Peyer's patch (tissue), 4 donors: ENCODE results near the gene PIP5K1C. TPM values are rescaled to one million over a fixed set of nuclear protein-coding genes. Genes with fewer than 3 reads are reported as not detected.
A peak's percentile ranks its signal among the peaks of the same experiment; 100 is the strongest.

Experiments used
- DNase-seq, 3 donors: peaks; one replicate each; pipeline ENCODE4 v3.0.0-alpha.2; 2017 to 2019
- H3K27ac ChIP-seq, 4 donors: fragments of 200-600 bp; sonication (generic); one replicate each; pipeline ENCODE4 v1.5.1; 2016 to 2019
- H3K27me3 ChIP-seq, 2 donors: fragments of 200-600 bp; sonication (generic); one replicate each; pipeline ENCODE4 v1.5.1; 2019
- H3K36me3 ChIP-seq, 3 donors: fragments of 200-600 bp; sonication (generic); one replicate each; pipeline ENCODE4 v1.5.1; 2016 to 2019
- H3K4me1 ChIP-seq, 4 donors: fragments of 200-600 bp; sonication (generic); one replicate each; pipeline ENCODE4 v1.5.1; 2016 to 2019
- H3K4me3 ChIP-seq, 4 donors: fragments of 200-600 bp; sonication (generic); 1 replicate in 3 of 4; 2 replicates in 1 of 4; pipeline ENCODE4 v1.5.1; 2016 to 2019; ENCODE audit warnings: mild to moderate bottlenecking in 1 of 4
- H3K9me3 ChIP-seq, 4 donors: fragments of 200-600 bp; sonication (generic); one replicate each; pipeline ENCODE4 v1.5.1; 2016 to 2019; ENCODE audit warnings: mild to moderate bottlenecking in 1 of 4
- POLR2A ChIP-seq, 2 donors: fragments of 450-650 bp; IDR thresholded peaks; one replicate each; pipeline ENCODE4 v1.5.1; 2017; ENCODE audit warnings: antibody characterized with exemption in 2 of 2, mild to moderate bottlenecking in 2 of 2, moderate library complexity in 2 of 2
- total RNA-seq, 4 donors: library from RNA; depleted of rRNA; stranded (reverse); fragments of >200 nt; gene quantifications; one replicate each; pipeline ENCODE4 v1.1.0, GENCODE V29; 2016
- TF ChIP-seq, protein P1 (sequence below), 6 experiments: fragments of 450-650 bp in 4 of 6; fragments of 200-600 bp in 2 of 6; sonication (generic) in 1 of 6; IDR thresholded peaks; one replicate each; pipeline ENCODE4 v1.5.1; 2017 to 2019; ENCODE audit warnings: antibody characterized with exemption in 6 of 6, mild to moderate bottlenecking in 3 of 6, moderate library complexity in 1 of 6

Gene PIP5K1C
- total RNA-seq, 4 donors from 2014 or later: 22.6 to 27.2 (median 26.1) TPM

- Histone ChIP-seq H3K27me3 (no peaks in the 10 kb centered on the region), H3K4me3 (no peak overlapping the region), H3K27ac (no peak overlapping the region), H3K9me3 (peaks cover 0 to 4% (median 0%) of the 10 kb centered on the region in 4 donors), H3K4me1 (peaks cover 0 to 19% (median 8%) of the 10 kb centered on the region in 4 donors), H3K36me3 (peaks cover 0 to 6% (median 0%) of the 10 kb centered on the region in 3 donors)
- no peak for TF ChIP-seq POLR2A (IDR thresholded peaks at IDR 0.05)
- TF ChIP-seq, protein P1, sequence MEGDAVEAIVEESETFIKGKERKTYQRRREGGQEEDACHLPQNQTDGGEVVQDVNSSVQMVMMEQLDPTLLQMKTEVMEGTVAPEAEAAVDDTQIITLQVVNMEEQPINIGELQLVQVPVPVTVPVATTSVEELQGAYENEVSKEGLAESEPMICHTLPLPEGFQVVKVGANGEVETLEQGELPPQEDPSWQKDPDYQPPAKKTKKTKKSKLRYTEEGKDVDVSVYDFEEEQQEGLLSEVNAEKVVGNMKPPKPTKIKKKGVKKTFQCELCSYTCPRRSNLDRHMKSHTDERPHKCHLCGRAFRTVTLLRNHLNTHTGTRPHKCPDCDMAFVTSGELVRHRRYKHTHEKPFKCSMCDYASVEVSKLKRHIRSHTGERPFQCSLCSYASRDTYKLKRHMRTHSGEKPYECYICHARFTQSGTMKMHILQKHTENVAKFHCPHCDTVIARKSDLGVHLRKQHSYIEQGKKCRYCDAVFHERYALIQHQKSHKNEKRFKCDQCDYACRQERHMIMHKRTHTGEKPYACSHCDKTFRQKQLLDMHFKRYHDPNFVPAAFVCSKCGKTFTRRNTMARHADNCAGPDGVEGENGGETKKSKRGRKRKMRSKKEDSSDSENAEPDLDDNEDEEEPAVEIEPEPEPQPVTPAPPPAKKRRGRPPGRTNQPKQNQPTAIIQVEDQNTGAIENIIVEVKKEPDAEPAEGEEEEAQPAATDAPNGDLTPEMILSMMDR (IDR thresholded peaks at IDR 0.05): no peak
- no peak for DNase-seq
These were observed 15.4 kb downstream of the PIP5K1C start for GRCh38 chr19:3684817-3685410.

DNA sequence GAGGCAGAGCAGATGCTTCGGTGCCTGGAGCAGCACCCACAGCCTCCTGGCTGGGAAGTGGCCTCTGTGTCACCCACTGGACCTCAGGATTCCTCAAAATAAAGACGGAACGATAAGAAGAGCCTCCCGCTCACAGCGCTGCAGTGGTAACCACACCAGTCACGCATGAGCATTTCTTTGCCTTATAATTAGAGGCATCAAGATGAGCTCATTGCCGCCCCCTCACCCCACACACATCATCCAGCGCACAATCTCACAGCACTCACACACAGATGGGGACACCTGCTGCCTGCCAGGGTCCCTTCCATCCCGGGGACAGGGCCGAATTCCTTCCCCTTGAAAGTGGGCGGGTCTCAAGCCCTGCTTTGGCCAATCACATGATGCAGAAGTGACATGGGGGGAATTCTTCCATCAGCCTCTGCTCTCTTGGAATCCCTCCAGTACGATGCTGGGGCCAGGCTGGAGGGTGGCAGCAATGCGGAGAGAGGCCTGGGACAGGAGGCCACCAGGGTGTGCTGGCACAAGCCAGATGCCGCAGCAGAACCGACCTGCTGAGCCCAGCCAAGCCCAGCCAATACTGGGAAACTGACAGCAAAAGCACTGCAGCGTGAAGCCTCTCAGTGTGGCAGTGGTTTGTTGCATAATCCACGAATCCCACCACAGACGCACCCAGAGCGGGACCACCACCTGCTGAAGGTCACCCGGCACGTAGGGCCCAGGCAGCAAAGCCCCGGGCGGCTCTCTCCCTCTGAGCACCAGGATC, 16.0 kb downstream of the PIP5K1C start:
- Histone ChIP-seq H3K4me3 (no peak overlapping the region), H3K27me3 (no peaks in the 10 kb centered on the region), H3K9me3 (peaks cover 0 to 4% (median 0%) of the 10 kb centered on the region in 4 donors), H3K4me1 (peaks cover 0 to 19% (median 8%) of the 10 kb centered on the region in 4 donors), H3K27ac (no peak overlapping the region), H3K36me3 (peaks cover 0 to 6% (median 0%) of the 10 kb centered on the region in 3 donors)
- no peak for DNase-seq
- no peak for TF ChIP-seq POLR2A (IDR thresholded peaks at IDR 0.05)

DNA sequence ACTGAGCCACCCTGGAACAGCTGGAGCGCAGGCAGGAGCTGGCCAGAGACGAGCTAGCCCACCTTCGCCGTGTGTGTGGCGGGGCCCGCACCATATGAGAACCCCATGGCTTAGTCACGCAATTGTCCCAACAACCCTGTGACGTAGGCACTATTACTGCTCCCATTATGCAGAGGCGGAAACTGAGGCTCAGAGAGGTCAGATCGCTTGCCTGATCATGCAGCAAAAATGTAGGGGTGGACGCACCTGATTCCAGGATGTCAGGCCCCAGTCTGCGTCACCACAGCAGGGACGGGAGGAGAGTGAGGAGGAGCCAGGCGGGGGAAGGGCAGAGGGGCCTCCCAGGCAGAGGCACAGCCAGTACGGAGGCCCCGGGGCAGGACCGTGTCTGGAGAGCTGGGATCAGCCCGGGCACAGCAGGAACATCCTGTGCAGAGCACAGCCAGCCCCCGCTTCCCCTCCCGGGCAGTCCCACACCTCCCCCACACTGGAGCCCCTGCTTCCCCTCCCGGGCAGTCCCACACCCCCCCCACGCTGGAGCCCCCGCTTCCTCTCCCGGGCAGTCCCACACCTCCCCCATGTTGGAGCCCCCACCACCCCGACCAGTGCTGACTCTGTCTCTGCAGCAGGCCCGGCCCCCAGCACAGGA, 16.7 kb downstream of the PIP5K1C start:
- Histone ChIP-seq H3K27me3 (no peaks in the 10 kb centered on the region), H3K4me3 (no peak overlapping the region), H3K9me3 (peaks cover 0 to 4% (median 0%) of the 10 kb centered on the region in 4 donors), H3K36me3 (peaks cover 0 to 6% (median 0%) of the 10 kb centered on the region in 3 donors), H3K27ac (peak overlapping the region in 1 of 4 donors; percentile 4), H3K4me1 (peaks cover 0 to 18% (median 8%) of the 10 kb centered on the region in 4 donors)
- DNase-seq: no peak
- TF ChIP-seq, protein P1 (IDR thresholded peaks at IDR 0.05): no peak
- no peak for TF ChIP-seq POLR2A (IDR thresholded peaks at IDR 0.05)

- H3K36me3 ChIP-seq: peaks cover 0 to 6% (median 0%) of the 10 kb centered on the region in 3 donors
- H3K4me1 ChIP-seq: peaks cover 0 to 11% (median 6%) of the 10 kb centered on the region in 4 donors
- H3K9me3 ChIP-seq: peaks cover 0 to 4% (median 0%) of the 10 kb centered on the region in 4 donors
- no peaks in the 10 kb centered on the region for H3K27me3 ChIP-seq
- H3K4me3 ChIP-seq: no peak overlapping the region
- H3K27ac ChIP-seq: peak overlapping the region in 1 of 4 donors; percentile 4
- no peak for TF ChIP-seq POLR2A (IDR thresholded peaks at IDR 0.05)
- TF ChIP-seq, protein P1 (IDR thresholded peaks at IDR 0.05): no peak
- no peak for DNase-seq
These were observed 17.4 kb downstream of the PIP5K1C start for GRCh38 chr19:3682741-3683404.

DNA sequence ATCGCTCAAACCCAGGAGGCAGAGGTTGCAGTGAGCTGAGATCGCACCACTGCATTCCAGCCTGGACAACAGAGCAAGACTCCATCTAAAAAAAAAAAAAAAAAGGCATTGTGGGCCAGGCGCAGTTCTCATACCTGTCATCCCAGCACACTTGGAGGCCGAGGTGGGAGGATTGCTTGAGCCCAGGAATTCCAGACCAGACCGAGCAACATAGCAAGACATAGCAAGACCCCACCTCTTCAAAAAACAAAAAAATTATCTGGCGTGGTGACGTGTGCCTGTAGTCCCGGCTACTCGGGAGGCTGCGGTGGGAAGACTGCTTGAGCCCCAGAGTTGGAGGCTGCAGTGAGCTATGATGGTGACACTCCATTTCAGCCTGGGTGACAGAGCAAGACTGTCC, 18.0 kb downstream of the PIP5K1C start:
- H3K4me1 ChIP-seq: peaks cover 0 to 6% (median 4%) of the 10 kb centered on the region in 4 donors
- peaks cover 0 to 6% (median 0%) of the 10 kb centered on the region in 3 donors for H3K36me3 ChIP-seq
- no peak overlapping the region for H3K4me3 ChIP-seq
- H3K9me3 ChIP-seq: peaks cover 0 to 4% (median 0%) of the 10 kb centered on the region in 4 donors
- H3K27me3 ChIP-seq: no peaks in the 10 kb centered on the region
- H3K27ac ChIP-seq: no peak overlapping the region
- DNase-seq: no peak
- no peak for TF ChIP-seq POLR2A (IDR thresholded peaks at IDR 0.05)
- TF ChIP-seq, protein P1 (IDR thresholded peaks at IDR 0.05): no peak
